Activated naive CD4-positive, alpha-beta T cell treated with anti-CD3 and anti-CD28 coated beads, Interleukin-2, amount 50 U/mL, for 72 hours (primary cell): ENCODE data around the gene IGFLR1. TPM values are rescaled to one million over a fixed set of nuclear protein-coding genes. Genes with fewer than 3 reads are reported as not detected.

Experiments
- ATAC-seq, 2 donors: fragments of 150-1000 bp; cut with Tn5 transposase; 2 replicates each; pipeline ENCODE4 v1.10.0; 2021; ENCODE audit warnings: mild to moderate bottlenecking in 2 of 2, moderate library complexity in 2 of 2
- DNase-seq, 2 donors: peaks; one replicate each; pipeline ENCODE4 v3.0.0; 2021 to 2022; ENCODE audit warnings: low spot score in 2 of 2
- H3K27ac Mint-ChIP-seq, 2 donors: one replicate each; pipeline ENCODE4 v1.8.0; 2022; ENCODE audit warnings: mild to moderate bottlenecking in 2 of 2, mixed read lengths in 2 of 2
- H3K36me3 Mint-ChIP-seq, 2 donors: one replicate each; pipeline ENCODE4 v1.8.0; 2022; ENCODE audit warnings: mixed read lengths in 2 of 2
- H3K9me3 Mint-ChIP-seq, 2 donors: one replicate each; pipeline ENCODE4 v1.8.0; 2022; ENCODE audit warnings: mixed read lengths in 2 of 2
- total RNA-seq, 2 donors: library from RNA; stranded (reverse); gene quantifications; one replicate each; pipeline ENCODE4 v1.2.3, GENCODE V29; 2022

Gene IGFLR1
- 100 to 1,000 TPM in 1 of 2 donors, 10 to 100 TPM in 1; 74.6 to 245 TPM for total RNA-seq

- Mint-ChIP-seq H3K36me3 (peaks cover 26% of the 10 kb centered on the region in 2 donors), H3K27ac (peak within 1 kb of the TSS; percentile 93 to 96), H3K9me3 (no peaks in the 10 kb centered on the region)
- ATAC-seq (peak in 1 of 2 donors; percentile 9), DNase-seq (peak; percentile 70 to 85)
Measured at GRCh38 chr19:35742121-35742724, at the start of gene IGFLR1. Gene IGFLR1, minus strand, starts transcription at chr19:35742452. Its CDS starts 1,272 bp downstream, at chr19:35741180.

- ATAC-seq (no peak), DNase-seq (no peak)
- Mint-ChIP-seq H3K27ac (no peak overlapping the region), H3K36me3 (no peaks in the 10 kb centered on the region), H3K9me3 (no peaks in the 10 kb centered on the region)
Measured at GRCh38 chr19:35791814-35792279, 49.6 kb upstream of the IGFLR1 start.

- Mint-ChIP-seq H3K27ac (no peak overlapping the region), H3K9me3 (no peaks in the 10 kb centered on the region), H3K36me3 (no peaks in the 10 kb centered on the region)
- DNase-seq: no peak
- ATAC-seq: peak; percentile 55 to 64
Measured at GRCh38 chr19:35790981-35791813, 48.9 kb upstream of the IGFLR1 start.

- ATAC-seq (peak in 1 of 2 donors; percentile 13), DNase-seq (no peak)
- Mint-ChIP-seq H3K9me3 (no peaks in the 10 kb centered on the region), H3K36me3 (no peaks in the 10 kb centered on the region), H3K27ac (peak overlapping the region in 1 of 2 donors; percentile 44)
Measured at GRCh38 chr19:35789978-35790944, 48.0 kb upstream of the IGFLR1 start.

GRCh38 chr19:35789195-35789977 lies 47.1 kb upstream of the IGFLR1 start:
- Mint-ChIP-seq H3K36me3 (no peaks in the 10 kb centered on the region), H3K27ac (peak overlapping the region in 1 of 2 donors; percentile 44), H3K9me3 (no peaks in the 10 kb centered on the region)
- DNase-seq (no peak), ATAC-seq (peak in 1 of 2 donors; percentile 19)

GRCh38 chr19:35788205-35788960 lies 46.1 kb upstream of the IGFLR1 start:
- H3K9me3 Mint-ChIP-seq: no peaks in the 10 kb centered on the region
- ATAC-seq (no peak), DNase-seq (no peak)
- H3K36me3 Mint-ChIP-seq: no peaks in the 10 kb centered on the region
- peak overlapping the region in 1 of 2 donors; percentile 24 for H3K27ac Mint-ChIP-seq

GRCh38 chr19:35787227-35787799 lies 45.1 kb upstream of the IGFLR1 start:
- ATAC-seq (no peak), DNase-seq (no peak)
- Mint-ChIP-seq H3K36me3 (no peaks in the 10 kb centered on the region), H3K27ac (no peak overlapping the region), H3K9me3 (no peaks in the 10 kb centered on the region)

- DNase-seq (no peak), ATAC-seq (no peak)
- Mint-ChIP-seq H3K36me3 (no peaks in the 10 kb centered on the region), H3K27ac (no peak overlapping the region), H3K9me3 (no peaks in the 10 kb centered on the region)
Measured at GRCh38 chr19:35786299-35787160, 44.3 kb upstream of the IGFLR1 start.

GRCh38 chr19:35785339-35785627 lies 43.0 kb upstream of the IGFLR1 start:
- ATAC-seq (no peak), DNase-seq (no peak)
- H3K36me3 Mint-ChIP-seq: no peaks in the 10 kb centered on the region
- no peaks in the 10 kb centered on the region for H3K9me3 Mint-ChIP-seq
- no peak overlapping the region for H3K27ac Mint-ChIP-seq

- H3K27ac Mint-ChIP-seq: no peak overlapping the region
- no peak for DNase-seq
- ATAC-seq: no peak
- H3K36me3 Mint-ChIP-seq: no peaks in the 10 kb centered on the region
- no peaks in the 10 kb centered on the region for H3K9me3 Mint-ChIP-seq
Measured at GRCh38 chr19:35784503-35785338, 42.5 kb upstream of the IGFLR1 start.

- Mint-ChIP-seq H3K27ac (peak overlapping the region in 1 of 2 donors; percentile 5), H3K9me3 (no peaks in the 10 kb centered on the region), H3K36me3 (no peaks in the 10 kb centered on the region)
- ATAC-seq (peak in 1 of 2 donors; percentile 25), DNase-seq (no peak)
Measured at GRCh38 chr19:35783469-35784434, 41.5 kb upstream of the IGFLR1 start.

GRCh38 chr19:35782589-35782988 lies 40.3 kb upstream of the IGFLR1 start:
- no peaks in the 10 kb centered on the region for H3K36me3 Mint-ChIP-seq
- no peak for DNase-seq
- ATAC-seq: no peak
- H3K27ac Mint-ChIP-seq: no peak overlapping the region
- no peaks in the 10 kb centered on the region for H3K9me3 Mint-ChIP-seq

GRCh38 chr19:35781650-35782049 lies 39.4 kb upstream of the IGFLR1 start:
- Mint-ChIP-seq H3K27ac (no peak overlapping the region), H3K9me3 (no peaks in the 10 kb centered on the region), H3K36me3 (no peaks in the 10 kb centered on the region)
- ATAC-seq (no peak), DNase-seq (no peak)
